ENCODE data around the gene CDC37L1.

Gene CDC37L1

GRCh38 chr9:4739587-4740387 is 60.4 kb downstream of the CDC37L1 start:
- DNase-seq: peak in 2 of 3 donors; percentile 4 to 32
- 90% methylated on average over 15 of the region's 26 CpGs for WGBS (ENCODE audit: insufficient coverage)
- Histone ChIP-seq H3K27me3 (replicated peaks in 2 of 5; ENCODE audit: control insufficient read depth in 4 of 5, insufficient read depth in 5 of 5, low read length in 4 of 5) (no peaks in the 10 kb centered on the region), H3K9me3 (ENCODE audit: control extremely low read depth in 1 of 5, control insufficient read depth in 4 of 5, insufficient read depth in 2 of 5, low read depth in 1 of 5, low read length in 4 of 5) (no peaks in the 10 kb centered on the region), H3K4me3 (ENCODE audit: control insufficient read depth in 1 of 7, extremely low read depth in 1 of 7, insufficient read depth in 4 of 7, low read depth in 2 of 7, low read length in 6 of 7) (peak overlapping the region in 6 of 7 experiments; percentile 77 to 89 (median 83)), H3K36me3 (ENCODE audit: control insufficient read depth in 4 of 4, insufficient read depth in 4 of 4, low read length in 3 of 4) (peaks cover 0 to 3% (median 0%) of the 10 kb centered on the region in 4 experiments), H3K27ac (ENCODE audit: insufficient read depth in 1 of 2, low read depth in 1 of 2, low read length in 2 of 2, poor library complexity in 1 of 2, severe bottlenecking in 2 of 2) (peak overlapping the region; percentile 46 to 86), H3K4me1 (ENCODE audit: control extremely low read depth in 1 of 4, control insufficient read depth in 4 of 4, insufficient read depth in 4 of 4, low read length in 3 of 4) (peaks cover 5 to 26% (median 18%) of the 10 kb centered on the region in 4 experiments)
- POLR2A ChIA-PET: interaction anchor here (1.1 to 1.7 kb wide), 2 partner anchors 53 to 60 kb away, joined by 5 to 7 read pairs; partner anchors contain the start of genes CDC37L1 and RCL1
- CTCF ChIA-PET: interaction anchor here (0.8 to 6.8 kb wide), 6 partner anchors 12 to 889 kb away, joined by 3 to 46 read pairs (median 4); partner anchors contain the start of genes RIC1 and SPATA6L

DNA sequence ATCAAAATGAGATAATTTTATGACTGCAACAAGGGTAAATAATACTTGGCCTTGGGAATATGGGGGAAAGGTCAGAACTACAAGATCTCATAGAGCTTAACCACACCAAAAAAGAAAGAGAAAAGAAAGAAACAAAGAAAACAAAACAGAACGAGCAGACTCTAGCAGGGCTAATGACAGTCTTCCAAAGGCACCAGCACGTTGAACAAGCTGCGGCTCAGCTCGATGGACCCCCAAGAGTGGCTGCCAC is 60.9 kb downstream of the CDC37L1 start:
- Histone ChIP-seq H3K27me3 (replicated peaks in 2 of 5; ENCODE audit: control insufficient read depth in 4 of 5, insufficient read depth in 5 of 5, low read length in 4 of 5) (no peaks in the 10 kb centered on the region), H3K9me3 (ENCODE audit: control extremely low read depth in 1 of 5, control insufficient read depth in 4 of 5, insufficient read depth in 2 of 5, low read depth in 1 of 5, low read length in 4 of 5) (no peaks in the 10 kb centered on the region), H3K4me3 (ENCODE audit: control insufficient read depth in 1 of 7, extremely low read depth in 1 of 7, insufficient read depth in 4 of 7, low read depth in 2 of 7, low read length in 6 of 7) (peak overlapping the region; percentile 54 to 89 (median 80)), H3K36me3 (ENCODE audit: control insufficient read depth in 4 of 4, insufficient read depth in 4 of 4, low read length in 3 of 4) (peaks cover 0 to 3% (median 0%) of the 10 kb centered on the region in 4 experiments), H3K4me1 (ENCODE audit: control extremely low read depth in 1 of 4, control insufficient read depth in 4 of 4, insufficient read depth in 4 of 4, low read length in 3 of 4) (peaks cover 5 to 26% (median 18%) of the 10 kb centered on the region in 4 experiments), H3K27ac (ENCODE audit: insufficient read depth in 1 of 2, low read depth in 1 of 2, low read length in 2 of 2, poor library complexity in 1 of 2, severe bottlenecking in 2 of 2) (peak overlapping the region; percentile 46 to 86)
- no peak for DNase-seq
- ChIA-PET POLR2A (interaction anchor here (1.1 to 1.7 kb wide), 2 partner anchors 53 to 61 kb away, joined by 5 to 7 read pairs; partner anchors contain the start of genes CDC37L1 and RCL1), CTCF (interaction anchor here (0.8 to 6.8 kb wide), 8 partner anchors 9 to 888 kb away, joined by 3 to 46 read pairs (median 4); partner anchors contain the start of genes RIC1 and SPATA6L)
- 0% methylated on average over 3 of the region's 4 CpGs for WGBS (ENCODE audit: insufficient coverage)

GRCh38 chr9:4740638-4741364 is 61.4 kb downstream of the CDC37L1 start, which contains the start of gene AK3:
AK3 (minus strand) TSS chr9:4741202; CDS start chr9:4741087, 115 bp downstream.
- WGBS (ENCODE audit: insufficient coverage): 0% methylated on average over 77 of the region's 84 CpGs

DNA sequence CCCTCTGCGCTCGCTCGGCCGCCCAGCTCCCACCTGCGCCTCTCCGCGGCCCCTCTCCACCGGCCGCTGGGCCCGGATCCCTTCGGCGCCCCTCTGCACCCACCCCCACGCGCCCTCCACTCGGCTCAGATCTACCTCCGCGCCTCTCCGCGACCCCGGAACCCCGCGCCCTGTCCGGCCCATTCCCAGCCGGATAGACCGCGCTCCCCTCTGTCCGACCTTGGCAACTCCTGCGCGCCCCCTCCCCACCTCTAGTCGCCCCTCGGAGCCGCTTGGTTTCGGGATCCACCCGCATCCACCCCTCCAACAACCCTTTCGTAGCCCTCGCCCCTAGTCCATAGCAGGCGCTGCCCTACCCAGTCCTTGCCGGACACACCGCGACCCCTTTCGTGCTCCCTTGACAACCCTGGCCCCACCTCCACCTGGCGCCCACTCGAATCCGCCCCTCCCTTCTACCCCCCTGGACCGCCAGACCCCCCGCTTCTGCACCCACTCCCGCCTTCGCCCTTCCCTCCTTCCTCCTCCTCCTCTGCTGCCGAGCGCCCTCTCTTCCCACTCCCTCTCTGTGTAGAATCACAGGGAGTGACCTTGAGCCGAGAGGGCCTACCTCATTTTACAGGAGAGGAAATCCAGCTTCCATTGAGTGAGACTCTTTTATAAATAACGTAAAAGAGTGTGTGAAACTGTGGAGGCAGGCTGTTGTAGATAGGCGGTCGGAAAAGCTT is 62.2 kb downstream of the CDC37L1 start:
- Histone ChIP-seq H3K4me1 (ENCODE audit: control extremely low read depth in 1 of 4, control insufficient read depth in 4 of 4, insufficient read depth in 4 of 4, low read length in 3 of 4) (peaks cover 5 to 26% (median 18%) of the 10 kb centered on the region in 4 experiments), H3K9me3 (ENCODE audit: control extremely low read depth in 1 of 5, control insufficient read depth in 4 of 5, insufficient read depth in 2 of 5, low read depth in 1 of 5, low read length in 4 of 5) (no peaks in the 10 kb centered on the region), H3K4me3 (ENCODE audit: control insufficient read depth in 1 of 7, extremely low read depth in 1 of 7, insufficient read depth in 4 of 7, low read depth in 2 of 7, low read length in 6 of 7) (peak overlapping the region; percentile 54 to 89 (median 80)), H3K27ac (ENCODE audit: insufficient read depth in 1 of 2, low read depth in 1 of 2, low read length in 2 of 2, poor library complexity in 1 of 2, severe bottlenecking in 2 of 2) (peak overlapping the region in 1 of 2 experiments; percentile 86), H3K27me3 (replicated peaks in 2 of 5; ENCODE audit: control insufficient read depth in 4 of 5, insufficient read depth in 5 of 5, low read length in 4 of 5) (no peaks in the 10 kb centered on the region), H3K36me3 (ENCODE audit: control insufficient read depth in 4 of 4, insufficient read depth in 4 of 4, low read length in 3 of 4) (peaks cover 0 to 3% (median 0%) of the 10 kb centered on the region in 4 experiments)
- DNase-seq: peak; percentile 12 to 48 (median 37)
- CTCF ChIA-PET: interaction anchor here (0.8 to 6.8 kb wide), 10 partner anchors 7 to 186 kb away, joined by 3 to 46 read pairs (median 3); partner anchors contain the start of gene SPATA6L
- POLR2A ChIA-PET: interaction anchor here (0.7 to 1.7 kb wide), 2 partner anchors 51 to 244 kb away, joined by 3 to 5 read pairs; partner anchors contain the start of gene RCL1
- WGBS (ENCODE audit: insufficient coverage): 0% methylated on average over 46 of the region's 54 CpGs

More at GRCh38 chr9:4740638-4741364, 61.4 kb downstream of the CDC37L1 start, which contains the start of gene AK3:
- DNase-seq: peak; percentile 90 to 95 (median 95)
- ChIA-PET POLR2A (interaction anchor here (0.7 to 1.7 kb wide), 3 partner anchors 52 to 245 kb away, joined by 3 to 7 read pairs (median 5); partner anchors contain the start of genes CDC37L1 and RCL1), CTCF (interaction anchor here (0.8 to 6.8 kb wide), 10 partner anchors 8 to 888 kb away, joined by 3 to 46 read pairs (median 4); partner anchors contain the start of genes RIC1 and SPATA6L)
- peak within 1 kb of the TSS; percentile 54 to 89 (median 80) for H3K4me3 ChIP-seq (ENCODE audit: control insufficient read depth in 1 of 7, extremely low read depth in 1 of 7, insufficient read depth in 4 of 7, low read depth in 2 of 7, low read length in 6 of 7)
- H3K9me3 ChIP-seq (ENCODE audit: control extremely low read depth in 1 of 5, control insufficient read depth in 4 of 5, insufficient read depth in 2 of 5, low read depth in 1 of 5, low read length in 4 of 5): no peaks in the 10 kb centered on the region
- H3K27ac ChIP-seq (ENCODE audit: insufficient read depth in 1 of 2, low read depth in 1 of 2, low read length in 2 of 2, poor library complexity in 1 of 2, severe bottlenecking in 2 of 2): peak within 1 kb of the TSS; percentile 46 to 86
- peaks cover 5 to 26% (median 18%) of the 10 kb centered on the region in 4 experiments for H3K4me1 ChIP-seq (ENCODE audit: control extremely low read depth in 1 of 4, control insufficient read depth in 4 of 4, insufficient read depth in 4 of 4, low read length in 3 of 4)
- peaks cover 0 to 3% (median 0%) of the 10 kb centered on the region in 4 experiments for H3K36me3 ChIP-seq (ENCODE audit: control insufficient read depth in 4 of 4, insufficient read depth in 4 of 4, low read length in 3 of 4)
- H3K27me3 ChIP-seq (replicated peaks in 2 of 5; ENCODE audit: control insufficient read depth in 4 of 5, insufficient read depth in 5 of 5, low read length in 4 of 5): no peaks in the 10 kb centered on the region

DNA sequence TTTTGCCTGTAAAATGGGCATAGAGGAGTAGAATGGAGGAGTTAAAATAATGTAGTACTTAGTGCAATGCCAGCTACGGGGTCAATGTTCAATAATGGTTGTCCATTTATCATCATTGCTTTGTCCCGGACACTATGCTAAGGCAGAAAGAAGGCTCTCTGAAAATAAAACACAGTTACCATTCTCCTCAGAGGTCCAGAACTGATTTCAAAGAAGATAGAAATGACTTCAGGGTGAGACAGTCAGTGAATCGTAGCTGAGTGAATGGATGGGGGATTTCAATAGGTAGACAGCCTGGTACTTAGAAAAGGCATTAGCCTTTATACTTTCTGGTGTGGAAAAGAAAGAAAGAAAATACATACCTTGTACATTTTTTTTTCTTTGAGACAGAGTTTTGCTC is 62.9 kb downstream of the CDC37L1 start:
- Histone ChIP-seq H3K27ac (ENCODE audit: insufficient read depth in 1 of 2, low read depth in 1 of 2, low read length in 2 of 2, poor library complexity in 1 of 2, severe bottlenecking in 2 of 2) (no peak overlapping the region), H3K36me3 (ENCODE audit: control insufficient read depth in 4 of 4, insufficient read depth in 4 of 4, low read length in 3 of 4) (peaks cover 0 to 3% (median 0%) of the 10 kb centered on the region in 4 experiments), H3K27me3 (replicated peaks in 2 of 5; ENCODE audit: control insufficient read depth in 4 of 5, insufficient read depth in 5 of 5, low read length in 4 of 5) (no peaks in the 10 kb centered on the region), H3K4me3 (ENCODE audit: control insufficient read depth in 1 of 7, extremely low read depth in 1 of 7, insufficient read depth in 4 of 7, low read depth in 2 of 7, low read length in 6 of 7) (peak overlapping the region in 3 of 7 experiments; percentile 77 to 89 (median 87)), H3K4me1 (ENCODE audit: control extremely low read depth in 1 of 4, control insufficient read depth in 4 of 4, insufficient read depth in 4 of 4, low read length in 3 of 4) (peaks cover 5 to 26% (median 18%) of the 10 kb centered on the region in 4 experiments), H3K9me3 (ENCODE audit: control extremely low read depth in 1 of 5, control insufficient read depth in 4 of 5, insufficient read depth in 2 of 5, low read depth in 1 of 5, low read length in 4 of 5) (no peaks in the 10 kb centered on the region)
- DNase-seq: no peak
- ChIA-PET CTCF (interaction anchor here (0.8 to 6.8 kb wide), 6 partner anchors 9 to 186 kb away, joined by 3 to 46 read pairs (median 3); no protein-coding TSS in a partner anchor), POLR2A (no interaction called here)
- 0% methylated on average over 1 of the region's 3 CpGs for WGBS (ENCODE audit: insufficient coverage)
